Lower leg skin (tissue), 4 donors: Measurements from ENCODE around the gene AHNAK2. TPM values are rescaled to one million over a fixed set of nuclear protein-coding genes. Genes with fewer than 3 reads are reported as not detected.
A peak's percentile ranks its signal among the peaks of the same experiment; 100 is the strongest.

Experiments
- DNase-seq, 2 donors: peaks; one replicate each; pipeline ENCODE4 v3.0.0-alpha.2; 2019; ENCODE audit warnings: low spot score in 2 of 2
- H3K4me3 ChIP-seq: fragments of 200-600 bp; sonication (generic); 2 replicates; pipeline ENCODE4 v1.5.1; 2017; ENCODE audit warnings: mild to moderate bottlenecking, low read depth; ENCODE audit not compliant: poor library complexity, severe bottlenecking
- POLR2A ChIP-seq, 2 donors: fragments of 450-650 bp; IDR thresholded peaks; one replicate each; pipeline ENCODE4 v1.6.1; 2016 to 2017; ENCODE audit warnings: antibody characterized with exemption in 2 of 2, mild to moderate bottlenecking in 1 of 2, moderate library complexity in 1 of 2
- WGBS, 2 donors: methylation state at CpG; one replicate each; pipeline ENCODE4 v1.1.5; 2018; 5-methylcytosine and 5-hydroxymethylcytosine counted together
- intact Hi-C: fragments of 100-400 bp; cut with DNase I; formaldehyde crosslinking; loops from one replicate; pipeline ENCODE4 v1.15.0; 2023; ENCODE audit warnings: low total_unique reads
- total RNA-seq, 4 donors: library from RNA; depleted of rRNA; stranded (reverse); fragments of >200 nt; gene quantifications; one replicate each; pipeline ENCODE4 v1.1.0, GENCODE V29; 2016
- TF ChIP-seq, protein P1 (sequence below), 3 donors: fragments of 450-650 bp; IDR thresholded peaks; one replicate each; pipeline ENCODE4 v1.5.1; 2016; ENCODE audit warnings: antibody characterized with exemption in 3 of 3, mild to moderate bottlenecking in 3 of 3, moderate library complexity in 2 of 3

AHNAK2 gene
- total RNA-seq, 4 donors from 2014 or later: 671 to 950 (median 756) TPM

DNA sequence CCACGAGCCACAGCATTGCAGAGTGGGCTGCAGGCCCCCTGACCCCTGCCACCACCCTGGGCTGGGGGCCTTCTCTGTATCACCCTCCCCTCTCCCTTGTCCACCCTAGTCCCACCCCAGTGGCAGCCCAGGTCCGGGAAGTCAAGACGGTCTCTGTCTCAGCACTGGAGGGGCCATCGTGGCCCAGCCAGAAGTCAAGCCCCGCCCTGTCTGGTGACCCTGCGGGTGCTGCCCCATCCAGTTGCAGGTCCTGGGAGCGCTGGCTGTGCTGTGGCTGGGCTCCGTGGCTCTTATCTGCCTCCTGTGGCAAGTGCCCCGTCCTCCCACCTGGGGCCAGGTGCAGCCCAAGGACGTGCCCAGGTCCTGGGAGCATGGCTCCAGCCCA is 50.8 kb downstream of the AHNAK2 start:
- TF ChIP-seq, protein P1, sequence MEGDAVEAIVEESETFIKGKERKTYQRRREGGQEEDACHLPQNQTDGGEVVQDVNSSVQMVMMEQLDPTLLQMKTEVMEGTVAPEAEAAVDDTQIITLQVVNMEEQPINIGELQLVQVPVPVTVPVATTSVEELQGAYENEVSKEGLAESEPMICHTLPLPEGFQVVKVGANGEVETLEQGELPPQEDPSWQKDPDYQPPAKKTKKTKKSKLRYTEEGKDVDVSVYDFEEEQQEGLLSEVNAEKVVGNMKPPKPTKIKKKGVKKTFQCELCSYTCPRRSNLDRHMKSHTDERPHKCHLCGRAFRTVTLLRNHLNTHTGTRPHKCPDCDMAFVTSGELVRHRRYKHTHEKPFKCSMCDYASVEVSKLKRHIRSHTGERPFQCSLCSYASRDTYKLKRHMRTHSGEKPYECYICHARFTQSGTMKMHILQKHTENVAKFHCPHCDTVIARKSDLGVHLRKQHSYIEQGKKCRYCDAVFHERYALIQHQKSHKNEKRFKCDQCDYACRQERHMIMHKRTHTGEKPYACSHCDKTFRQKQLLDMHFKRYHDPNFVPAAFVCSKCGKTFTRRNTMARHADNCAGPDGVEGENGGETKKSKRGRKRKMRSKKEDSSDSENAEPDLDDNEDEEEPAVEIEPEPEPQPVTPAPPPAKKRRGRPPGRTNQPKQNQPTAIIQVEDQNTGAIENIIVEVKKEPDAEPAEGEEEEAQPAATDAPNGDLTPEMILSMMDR (IDR thresholded peaks at IDR 0.05): no peak
- TF ChIP-seq POLR2A (IDR thresholded peaks at IDR 0.05): no peak
- intact Hi-C loops: no loop called here
- WGBS, 2 donors: 58 to 72% methylated on average over 7 to 10 of the region's 10 CpGs
- DNase-seq: no peak
- no peak overlapping the region for H3K4me3 ChIP-seq

DNA sequence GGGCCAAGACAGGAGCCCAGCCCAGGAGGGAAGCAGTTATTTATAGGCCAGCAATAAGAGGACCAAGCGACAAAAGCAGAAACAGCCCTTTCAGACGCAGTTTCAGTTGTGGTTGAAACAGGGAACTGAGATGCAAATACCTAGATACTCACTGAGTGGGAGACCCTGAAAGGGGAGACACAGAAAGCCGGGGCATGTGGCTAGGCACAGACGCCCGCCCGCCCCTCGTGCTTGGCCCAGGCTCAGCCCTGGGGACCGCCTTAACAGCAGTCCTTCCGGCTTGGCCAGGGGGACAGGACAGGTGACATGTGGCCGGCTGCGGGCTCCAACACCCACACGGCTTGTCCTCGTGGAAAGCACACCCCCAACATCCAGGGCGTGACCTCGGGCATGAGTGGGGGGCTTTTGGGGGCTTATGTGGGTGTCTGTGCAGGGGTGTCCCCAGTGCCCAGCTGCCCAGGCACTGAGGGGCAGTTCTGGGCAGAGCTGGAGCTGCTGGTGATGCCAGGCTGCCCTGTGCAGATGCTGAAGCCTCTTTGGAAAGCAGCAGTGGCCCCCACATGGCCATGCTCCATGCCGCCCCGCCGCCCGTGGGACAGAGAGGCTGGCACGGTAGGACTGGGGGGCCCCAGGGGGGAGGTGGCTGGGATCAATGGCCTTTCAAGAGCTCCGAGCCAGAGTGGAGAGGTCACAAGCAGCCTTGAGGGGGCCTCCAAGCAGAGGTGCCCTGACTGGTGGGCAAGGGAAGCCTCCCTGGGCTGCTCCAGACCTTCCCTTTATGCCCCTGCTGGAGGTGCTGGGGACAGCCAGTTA is 51.3 kb downstream of the AHNAK2 start:
- no peak overlapping the region for H3K4me3 ChIP-seq
- intact Hi-C loops: no loop called here
- DNase-seq: peak in 1 of 2 donors; percentile 84
- TF ChIP-seq POLR2A (IDR thresholded peaks at IDR 0.05): no peak
- TF ChIP-seq, protein P1 (IDR thresholded peaks at IDR 0.05): no peak
- 70 to 71% methylated on average over 13 to 21 of the region's 21 CpGs for WGBS, 2 donors

GRCh38 chr14:104925855-104926609 is 52.1 kb downstream of the AHNAK2 start:
- 82 to 89% methylated on average over 6 to 15 of the region's 15 CpGs for WGBS, 2 donors
- peak in 1 of 2 donors; percentile 83 for DNase-seq
- no peak overlapping the region for H3K4me3 ChIP-seq
- intact Hi-C loops: no loop called here
- TF ChIP-seq POLR2A (IDR thresholded peaks at IDR 0.05): no peak
- TF ChIP-seq, protein P1 (IDR thresholded peaks at IDR 0.05): no peak

DNA sequence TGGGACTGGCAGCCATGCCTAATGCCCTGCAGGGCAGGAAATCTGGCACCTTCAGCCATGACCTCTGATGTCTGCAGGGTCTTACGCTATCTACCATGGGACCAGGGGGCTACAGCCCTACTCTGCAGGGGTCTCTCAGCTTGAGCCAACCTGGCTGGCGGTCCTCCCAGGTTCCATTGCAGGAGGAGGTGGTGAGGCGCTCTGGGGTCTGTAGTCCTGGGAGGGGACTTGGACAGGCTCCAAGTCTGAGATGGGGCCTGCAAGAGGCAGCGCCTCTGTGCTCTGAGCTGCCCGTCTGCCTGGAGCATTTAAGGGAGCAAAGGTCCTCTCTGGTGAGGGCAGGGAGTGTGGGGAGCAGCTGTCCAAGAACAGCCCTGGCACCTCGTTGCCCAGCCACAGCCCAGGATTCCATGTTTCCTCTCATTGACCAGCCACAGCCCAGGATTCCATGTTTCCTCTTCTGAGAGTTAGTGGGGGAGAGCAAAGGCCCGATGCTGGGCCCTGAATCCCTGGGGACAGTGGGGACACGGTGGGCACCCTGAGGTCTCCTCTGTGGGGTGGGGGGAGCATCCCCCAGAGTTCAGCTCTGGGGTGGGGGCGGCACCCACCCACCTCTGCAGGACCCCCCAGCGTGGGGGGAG is 52.8 kb downstream of the AHNAK2 start:
- intact Hi-C loops: no loop called here
- 65 to 66% methylated on average over 6 to 9 of the region's 10 CpGs for WGBS, 2 donors
- no peak overlapping the region for H3K4me3 ChIP-seq
- TF ChIP-seq POLR2A (IDR thresholded peaks at IDR 0.05): no peak
- TF ChIP-seq, protein P1 (IDR thresholded peaks at IDR 0.05): no peak
- DNase-seq: peak in 1 of 2 donors; percentile 83

GRCh38 chr14:104924421-104925213 is 53.6 kb downstream of the AHNAK2 start, which contains the start of gene PLD4:
Gene PLD4, plus strand, starts transcription at chr14:104924879. Its CDS starts 2,262 bp downstream, at chr14:104927141.
- no peak within 1 kb of the TSS for H3K4me3 ChIP-seq
- TF ChIP-seq, protein P1 (IDR thresholded peaks at IDR 0.05): no peak
- TF ChIP-seq POLR2A (IDR thresholded peaks at IDR 0.05): no peak
- intact Hi-C loops: no loop called here
- peak in 1 of 2 donors; percentile 65 for DNase-seq
- 66 to 83% methylated on average over 11 to 13 of the region's 14 CpGs for WGBS, 2 donors
